GM19238 (cell line): Measurements from ENCODE around the gene PLEKHN1.

Experiments
- DNase-seq: peaks from one replicate; pipeline ENCODE4 v3.0.0; 2011; ENCODE audit warnings: low spot score; ENCODE audit not compliant: insufficient read length

Gene PLEKHN1

GRCh38 chr1:966135-966703 lies at the start of gene PLEKHN1:
PLEKHN1 (plus strand) TSS chr1:966482; CDS start chr1:966532, 50 bp downstream.
- DNase-seq: peak; percentile 56

- no peak for DNase-seq
Measured at GRCh38 chr1:917076-917459, 49.2 kb upstream of the PLEKHN1 start.

- DNase-seq: no peak
Measured at GRCh38 chr1:917466-918091, 48.7 kb upstream of the PLEKHN1 start.

- DNase-seq: no peak
Measured at GRCh38 chr1:918353-918752, 47.9 kb upstream of the PLEKHN1 start.

- no peak for DNase-seq
Measured at GRCh38 chr1:918843-919242, 47.4 kb upstream of the PLEKHN1 start.

GRCh38 chr1:919271-919872 lies 46.9 kb upstream of the PLEKHN1 start:
- no peak for DNase-seq

- DNase-seq: no peak
Measured at GRCh38 chr1:920010-920409, 46.3 kb upstream of the PLEKHN1 start.

- DNase-seq: no peak
Measured at GRCh38 chr1:920521-920920, 45.8 kb upstream of the PLEKHN1 start.

- DNase-seq: no peak
Measured at GRCh38 chr1:921011-921837, 45.1 kb upstream of the PLEKHN1 start.

GRCh38 chr1:923131-923990 lies 42.9 kb upstream of the PLEKHN1 start, which contains the start of gene SAMD11:
SAMD11 (plus strand) TSS chr1:923923; CDS start chr1:924432, 509 bp downstream.
- DNase-seq: no peak

- no peak for DNase-seq
Measured at GRCh38 chr1:923991-924655, 42.2 kb upstream of the PLEKHN1 start.

- DNase-seq: no peak
Measured at GRCh38 chr1:924656-925560, 41.4 kb upstream of the PLEKHN1 start.

- DNase-seq: no peak
Measured at GRCh38 chr1:925561-926421, 40.5 kb upstream of the PLEKHN1 start.

GRCh38 chr1:927234-927633 lies 39.0 kb upstream of the PLEKHN1 start:
- DNase-seq: no peak

GRCh38 chr1:927748-928147 lies 38.5 kb upstream of the PLEKHN1 start:
- no peak for DNase-seq

GRCh38 chr1:928825-929661 lies 37.2 kb upstream of the PLEKHN1 start:
- no peak for DNase-seq

GRCh38 chr1:929712-930632 lies 36.3 kb upstream of the PLEKHN1 start:
- DNase-seq: no peak
